Peyer's patch (tissue), 4 donors: ENCODE results near the gene MGRN1. TPM values are rescaled to one million over a fixed set of nuclear protein-coding genes. Genes with fewer than 3 reads are reported as not detected.

ENCODE experiments used
- DNase-seq, 3 donors: peaks; one replicate each; pipeline ENCODE4 v3.0.0-alpha.2; 2017 to 2019
- H3K27ac ChIP-seq, 4 donors: fragments of 200-600 bp; sonication (generic); one replicate each; pipeline ENCODE4 v1.5.1; 2016 to 2019
- H3K27me3 ChIP-seq, 2 donors: fragments of 200-600 bp; sonication (generic); one replicate each; pipeline ENCODE4 v1.5.1; 2019
- H3K36me3 ChIP-seq, 3 donors: fragments of 200-600 bp; sonication (generic); one replicate each; pipeline ENCODE4 v1.5.1; 2016 to 2019
- H3K4me1 ChIP-seq, 4 donors: fragments of 200-600 bp; sonication (generic); one replicate each; pipeline ENCODE4 v1.5.1; 2016 to 2019
- H3K4me3 ChIP-seq, 4 donors: fragments of 200-600 bp; sonication (generic); 1 replicate in 3 of 4; 2 replicates in 1 of 4; pipeline ENCODE4 v1.5.1; 2016 to 2019; ENCODE audit warnings: mild to moderate bottlenecking in 1 of 4
- H3K9me3 ChIP-seq, 4 donors: fragments of 200-600 bp; sonication (generic); one replicate each; pipeline ENCODE4 v1.5.1; 2016 to 2019; ENCODE audit warnings: mild to moderate bottlenecking in 1 of 4
- POLR2A ChIP-seq, 2 donors: fragments of 450-650 bp; IDR thresholded peaks; one replicate each; pipeline ENCODE4 v1.5.1; 2017; ENCODE audit warnings: antibody characterized with exemption in 2 of 2, mild to moderate bottlenecking in 2 of 2, moderate library complexity in 2 of 2
- total RNA-seq, 4 donors: library from RNA; depleted of rRNA; stranded (reverse); fragments of >200 nt; gene quantifications; one replicate each; pipeline ENCODE4 v1.1.0, GENCODE V29; 2016
- TF ChIP-seq, protein P1 (sequence below), 6 experiments: fragments of 450-650 bp in 4 of 6; fragments of 200-600 bp in 2 of 6; sonication (generic) in 1 of 6; IDR thresholded peaks; one replicate each; pipeline ENCODE4 v1.5.1; 2017 to 2019; ENCODE audit warnings: antibody characterized with exemption in 6 of 6, mild to moderate bottlenecking in 3 of 6, moderate library complexity in 1 of 6

MGRN1 gene
- total RNA-seq, 4 donors from 2014 or later, result 74.1 to 147 (median 93.8) TPM

- Histone ChIP-seq H3K9me3 (no peaks in the 10 kb centered on the region), H3K4me1 (peaks cover 4 to 32% (median 14%) of the 10 kb centered on the region in 4 donors), H3K27ac (no peak overlapping the region), H3K36me3 (peaks cover 0 to 24% (median 0%) of the 10 kb centered on the region in 3 donors), H3K27me3 (no peaks in the 10 kb centered on the region), H3K4me3 (no peak overlapping the region)
- TF ChIP-seq, protein P1, sequence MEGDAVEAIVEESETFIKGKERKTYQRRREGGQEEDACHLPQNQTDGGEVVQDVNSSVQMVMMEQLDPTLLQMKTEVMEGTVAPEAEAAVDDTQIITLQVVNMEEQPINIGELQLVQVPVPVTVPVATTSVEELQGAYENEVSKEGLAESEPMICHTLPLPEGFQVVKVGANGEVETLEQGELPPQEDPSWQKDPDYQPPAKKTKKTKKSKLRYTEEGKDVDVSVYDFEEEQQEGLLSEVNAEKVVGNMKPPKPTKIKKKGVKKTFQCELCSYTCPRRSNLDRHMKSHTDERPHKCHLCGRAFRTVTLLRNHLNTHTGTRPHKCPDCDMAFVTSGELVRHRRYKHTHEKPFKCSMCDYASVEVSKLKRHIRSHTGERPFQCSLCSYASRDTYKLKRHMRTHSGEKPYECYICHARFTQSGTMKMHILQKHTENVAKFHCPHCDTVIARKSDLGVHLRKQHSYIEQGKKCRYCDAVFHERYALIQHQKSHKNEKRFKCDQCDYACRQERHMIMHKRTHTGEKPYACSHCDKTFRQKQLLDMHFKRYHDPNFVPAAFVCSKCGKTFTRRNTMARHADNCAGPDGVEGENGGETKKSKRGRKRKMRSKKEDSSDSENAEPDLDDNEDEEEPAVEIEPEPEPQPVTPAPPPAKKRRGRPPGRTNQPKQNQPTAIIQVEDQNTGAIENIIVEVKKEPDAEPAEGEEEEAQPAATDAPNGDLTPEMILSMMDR (IDR thresholded peaks at IDR 0.05), result no peak
- no peak for TF ChIP-seq POLR2A (IDR thresholded peaks at IDR 0.05)
- no peak for DNase-seq
Measured at GRCh38 chr16:4610011-4611005, 14.3 kb upstream of the MGRN1 start.

DNA sequence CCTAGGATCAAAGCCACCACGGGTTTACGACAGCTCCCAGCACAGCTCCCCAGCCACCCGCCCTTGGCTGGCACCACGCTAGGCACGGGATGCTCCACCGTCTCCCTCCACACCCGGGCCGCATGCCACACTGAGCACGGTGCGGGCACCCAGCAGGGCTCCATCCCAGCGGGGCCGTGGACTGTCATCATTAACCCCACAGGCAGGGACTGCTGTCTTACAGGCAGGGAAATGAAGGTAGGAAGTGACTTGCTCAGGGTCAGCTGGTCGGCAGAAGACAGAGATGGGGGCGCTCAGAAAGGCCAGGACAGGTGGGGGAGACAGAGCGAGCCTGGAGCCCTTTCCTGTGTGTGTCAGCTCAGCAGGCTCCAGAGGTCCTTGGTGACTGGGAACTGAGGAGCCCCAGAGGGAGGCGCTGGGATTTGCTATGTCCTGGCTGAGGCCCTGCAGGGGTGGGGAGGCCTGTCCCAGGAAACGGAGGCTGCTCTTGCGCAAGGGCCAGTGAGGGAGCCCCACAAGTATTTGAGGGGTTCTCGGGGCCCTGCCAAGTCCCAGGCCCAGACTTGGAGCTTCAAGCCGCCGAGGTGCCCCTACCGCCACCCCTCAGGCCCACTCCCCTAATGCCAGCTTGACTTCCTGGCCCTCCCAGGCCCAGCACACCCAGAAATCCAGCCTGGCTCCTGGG is 13.1 kb upstream of the MGRN1 start:
- Histone ChIP-seq H3K9me3 (no peaks in the 10 kb centered on the region), H3K4me3 (no peak overlapping the region), H3K36me3 (peaks cover 0 to 24% (median 0%) of the 10 kb centered on the region in 3 donors)

GRCh38 chr16:4612474-4612931 is 12.1 kb upstream of the MGRN1 start:
- Histone ChIP-seq H3K27ac (no peak overlapping the region), H3K4me1 (peaks cover 4 to 46% (median 23%) of the 10 kb centered on the region in 4 donors), H3K4me3 (peak overlapping the region in 1 of 4 donors; percentile 97), H3K27me3 (no peaks in the 10 kb centered on the region), H3K9me3 (no peaks in the 10 kb centered on the region), H3K36me3 (peaks cover 0 to 23% (median 0%) of the 10 kb centered on the region in 3 donors)
- TF ChIP-seq, protein P1 (IDR thresholded peaks at IDR 0.05), result no peak
- TF ChIP-seq POLR2A (IDR thresholded peaks at IDR 0.05), result no peak
- DNase-seq, result no peak

More for the DNA sequence above, 13.1 kb upstream of the MGRN1 start:
- TF ChIP-seq, protein P1 (IDR thresholded peaks at IDR 0.05), result no peak
- no peak for TF ChIP-seq POLR2A (IDR thresholded peaks at IDR 0.05)
- Histone ChIP-seq H3K27ac (no peak overlapping the region), H3K27me3 (no peaks in the 10 kb centered on the region), H3K4me1 (peaks cover 4 to 39% (median 20%) of the 10 kb centered on the region in 4 donors)
- DNase-seq, result no peak

- peak overlapping the region in 1 of 4 donors; percentile 93 for H3K27ac ChIP-seq
- peaks cover 4 to 52% (median 23%) of the 10 kb centered on the region in 4 donors for H3K4me1 ChIP-seq
- peaks cover 0 to 17% (median 0%) of the 10 kb centered on the region in 3 donors for H3K36me3 ChIP-seq
- H3K4me3 ChIP-seq, result peak overlapping the region; percentile 87 to 97 (median 94)
- no peak for DNase-seq
- no peaks in the 10 kb centered on the region for H3K9me3 ChIP-seq
- TF ChIP-seq, protein P1 (IDR thresholded peaks at IDR 0.05), result no peak
- no peak for TF ChIP-seq POLR2A (IDR thresholded peaks at IDR 0.05)
- H3K27me3 ChIP-seq, result no peaks in the 10 kb centered on the region
Measured at GRCh38 chr16:4612977-4613635, 11.5 kb upstream of the MGRN1 start.
